ENCODE data around the gene TNFAIP8L3. TPM values are rescaled to one million over a fixed set of nuclear protein-coding genes. Genes with fewer than 3 reads are reported as not detected.

Gene TNFAIP8L3
- total RNA-seq, 1 experiment from 2014 or later = 0.28 TPM

DNA sequence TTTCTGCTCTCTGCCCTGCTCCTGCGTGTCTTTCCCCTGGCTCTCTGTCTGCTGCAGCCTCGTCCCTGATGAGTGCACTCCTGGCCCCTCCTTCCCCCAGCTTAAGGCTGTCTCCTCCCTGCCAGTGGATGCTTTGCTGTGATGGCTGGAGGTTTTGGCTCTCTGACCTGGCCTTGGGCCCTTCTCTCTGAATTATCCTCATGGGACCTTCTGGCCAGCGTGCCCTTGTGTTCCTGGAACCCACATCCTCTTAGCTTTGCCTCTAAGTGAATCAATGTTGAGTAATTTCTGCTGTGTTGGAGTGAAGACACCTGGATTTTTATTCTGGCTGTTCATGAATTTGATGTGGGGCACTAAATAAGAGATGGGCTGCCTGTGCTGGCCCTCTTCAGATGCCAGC is 9.8 kb upstream of the TNFAIP8L3 start:
- Histone ChIP-seq H3K27me3 (ENCODE audit: control insufficient read depth, insufficient read depth, low read length) (no peaks in the 10 kb centered on the region), H3K36me3 (replicated peaks; ENCODE audit: control insufficient read depth, insufficient read depth, low read length) (no peaks in the 10 kb centered on the region)
- DNase-seq = no peak

DNA sequence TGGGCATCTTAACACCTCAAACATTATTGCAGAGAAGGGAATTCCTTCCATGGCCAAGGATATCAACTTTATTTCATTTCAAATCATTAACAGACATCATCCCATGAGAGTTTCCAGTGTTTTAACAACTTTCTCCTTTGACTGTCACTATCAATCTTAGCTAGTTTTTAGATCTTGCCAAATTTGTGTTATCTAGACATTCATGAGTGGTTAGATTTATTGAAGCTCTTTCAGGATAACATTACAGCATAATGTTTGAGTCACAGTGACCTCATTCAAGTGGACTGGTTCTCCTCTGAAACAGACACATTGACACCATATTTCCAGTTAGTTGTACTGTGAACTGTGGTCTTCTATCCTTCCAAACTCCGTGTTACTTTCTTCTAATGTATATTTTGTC is 8.6 kb upstream of the TNFAIP8L3 start:
- H3K36me3 ChIP-seq (replicated peaks; ENCODE audit: control insufficient read depth, insufficient read depth, low read length) = no peaks in the 10 kb centered on the region
- no peaks in the 10 kb centered on the region for H3K27me3 ChIP-seq (ENCODE audit: control insufficient read depth, insufficient read depth, low read length)
- no peak overlapping the region for H3K4me3 ChIP-seq (ENCODE audit: insufficient read depth, low read depth, low read length)
- no peak for DNase-seq

More for the DNA sequence above, 9.8 kb upstream of the TNFAIP8L3 start:
- H3K4me3 ChIP-seq (ENCODE audit: insufficient read depth, low read depth, low read length) = no peak overlapping the region

DNA sequence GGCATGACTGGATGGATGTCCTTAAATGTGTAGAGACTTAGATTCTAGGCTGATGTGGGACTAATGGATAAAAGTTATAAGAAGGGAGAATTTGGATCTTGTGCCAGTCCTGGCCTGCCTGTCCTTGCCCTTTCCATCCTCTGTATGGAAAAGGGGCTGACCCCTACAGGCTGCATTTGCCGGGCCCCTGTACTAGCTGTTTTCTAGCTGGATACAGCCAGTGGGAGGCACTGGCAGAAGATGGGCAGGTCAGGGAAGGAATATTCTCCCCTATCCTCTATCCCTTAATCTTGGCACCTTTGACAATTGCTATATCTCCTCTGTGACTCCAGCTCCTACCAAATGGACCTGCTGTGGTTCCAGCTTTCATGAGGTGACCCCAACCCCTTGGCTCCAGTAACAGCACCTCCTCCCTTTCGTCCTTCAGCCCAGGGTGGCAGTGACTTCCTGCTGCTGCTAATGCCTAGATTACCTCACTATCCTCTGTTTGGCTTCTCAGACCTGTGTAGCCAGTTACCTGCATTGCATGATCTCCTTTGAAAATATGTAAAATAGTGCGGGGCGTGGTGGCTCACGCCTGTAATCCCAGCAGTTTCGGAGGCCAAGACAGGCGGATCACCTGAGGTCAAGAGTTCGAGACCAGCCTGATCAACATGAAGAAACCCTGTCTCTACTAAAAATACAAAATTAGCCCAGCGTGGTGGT is 6.2 kb upstream of the TNFAIP8L3 start:
- peaks cover 12% of the 10 kb centered on the region for H3K27me3 ChIP-seq (ENCODE audit: control insufficient read depth, insufficient read depth, low read length)
- H3K4me3 ChIP-seq (ENCODE audit: insufficient read depth, low read depth, low read length) = no peak overlapping the region
- H3K36me3 ChIP-seq (replicated peaks; ENCODE audit: control insufficient read depth, insufficient read depth, low read length) = no peaks in the 10 kb centered on the region
- DNase-seq = no peak

DNA sequence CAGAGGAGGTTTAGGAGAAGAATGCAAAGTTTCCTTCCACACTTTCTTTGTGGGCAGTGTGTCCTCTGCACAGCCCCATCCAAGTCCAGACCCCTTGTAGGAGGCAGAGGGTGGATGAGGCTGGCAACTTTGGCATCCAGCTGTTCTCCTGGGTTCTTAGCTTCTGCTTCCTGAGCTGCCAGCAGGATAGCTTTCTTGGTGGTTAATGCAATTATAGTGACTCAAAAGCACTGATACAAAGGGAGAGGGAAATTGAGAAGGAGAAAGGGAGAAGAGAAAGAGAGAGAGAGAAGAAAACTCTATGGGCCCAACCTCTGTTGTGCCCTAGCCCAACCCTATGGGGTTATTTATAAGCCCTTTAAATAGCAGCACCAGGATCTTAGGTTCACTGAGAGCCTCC is 4.5 kb upstream of the TNFAIP8L3 start:
- H3K4me3 ChIP-seq (ENCODE audit: insufficient read depth, low read depth, low read length) = no peak overlapping the region
- H3K27me3 ChIP-seq (ENCODE audit: control insufficient read depth, insufficient read depth, low read length) = peaks cover 28% of the 10 kb centered on the region
- no peaks in the 10 kb centered on the region for H3K36me3 ChIP-seq (replicated peaks; ENCODE audit: control insufficient read depth, insufficient read depth, low read length)
- no peak for DNase-seq

DNA sequence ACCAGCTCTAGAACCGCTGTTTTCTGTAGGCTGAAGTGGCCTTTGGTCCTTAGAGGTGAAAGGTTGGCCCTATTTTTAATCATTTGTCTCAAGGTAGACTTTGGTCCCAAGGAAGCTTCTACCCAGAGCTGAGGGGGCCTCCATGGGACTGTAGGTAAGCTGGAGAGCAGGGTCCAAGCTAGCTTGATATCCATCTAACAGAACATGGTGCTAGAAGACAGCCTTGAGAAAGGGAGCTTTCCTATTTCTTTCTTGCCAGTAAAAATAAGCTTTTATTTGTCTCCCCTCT is 3.6 kb upstream of the TNFAIP8L3 start:
- no peak for DNase-seq
- Histone ChIP-seq H3K4me3 (ENCODE audit: insufficient read depth, low read depth, low read length) (no peak overlapping the region), H3K27me3 (ENCODE audit: control insufficient read depth, insufficient read depth, low read length) (peaks cover 37% of the 10 kb centered on the region)

DNA sequence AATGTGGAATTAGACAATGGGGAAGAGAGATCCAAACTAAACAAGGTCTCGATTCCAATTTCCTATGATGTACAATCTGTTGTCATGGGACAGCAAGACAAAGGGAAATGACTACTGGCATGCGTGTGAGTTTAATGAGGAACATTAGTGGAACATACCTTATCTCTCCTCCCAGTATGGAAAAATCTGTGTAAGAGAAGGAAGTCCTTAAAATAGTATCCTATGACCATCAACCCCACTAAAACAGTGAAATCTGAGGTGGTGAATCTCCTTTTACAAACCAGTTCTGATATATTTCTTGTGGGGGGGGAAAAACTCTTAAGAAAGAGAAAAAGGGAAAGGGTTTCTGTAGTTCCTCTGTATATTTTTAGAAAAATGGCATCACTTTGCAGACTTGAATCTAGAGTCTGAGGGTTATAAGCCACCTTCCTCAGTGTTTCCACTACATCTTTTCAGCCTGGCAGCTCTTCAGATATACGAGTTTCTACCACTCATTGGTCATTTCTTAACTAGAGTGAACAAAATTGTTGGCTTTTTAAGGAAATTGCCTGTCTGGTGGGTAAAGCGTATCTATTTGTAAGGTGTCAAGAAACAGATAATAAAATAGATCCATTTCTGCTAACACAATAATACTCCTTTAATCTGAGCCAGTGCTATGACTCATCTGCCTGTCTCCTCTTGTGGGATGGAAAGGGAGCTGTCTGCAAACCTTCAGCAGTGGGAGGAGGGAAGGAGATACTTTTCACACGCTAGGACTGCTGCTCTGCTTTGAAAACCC is 3.0 kb upstream of the TNFAIP8L3 start:
- H3K36me3 ChIP-seq (replicated peaks; ENCODE audit: control insufficient read depth, insufficient read depth, low read length) = no peaks in the 10 kb centered on the region
- DNase-seq = no peak
- H3K27me3 ChIP-seq (ENCODE audit: control insufficient read depth, insufficient read depth, low read length) = peaks cover 42% of the 10 kb centered on the region
- no peak overlapping the region for H3K4me3 ChIP-seq (ENCODE audit: insufficient read depth, low read depth, low read length)

More for the DNA sequence above, 3.6 kb upstream of the TNFAIP8L3 start:
- H3K36me3 ChIP-seq (replicated peaks; ENCODE audit: control insufficient read depth, insufficient read depth, low read length) = no peaks in the 10 kb centered on the region

DNA sequence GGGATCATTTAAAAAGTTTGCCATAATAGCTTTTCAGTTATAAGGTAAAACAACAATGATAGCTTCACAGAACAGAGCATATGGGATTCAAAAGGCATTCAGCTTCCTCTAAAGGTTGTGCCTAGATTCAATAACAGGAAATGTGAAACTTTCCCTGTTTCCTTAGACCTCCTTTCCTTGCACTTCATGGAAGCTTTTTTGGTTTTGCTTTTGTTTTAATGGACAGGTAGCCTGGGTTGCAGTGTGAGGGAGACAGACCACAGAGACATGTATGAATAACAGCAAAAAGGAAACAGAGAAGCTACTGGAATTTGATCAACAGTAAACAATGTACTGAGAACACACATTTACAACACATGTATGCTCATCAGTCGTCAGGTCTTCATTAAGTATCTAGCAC is 2.3 kb upstream of the TNFAIP8L3 start:
- peaks cover 50% of the 10 kb centered on the region for H3K27me3 ChIP-seq (ENCODE audit: control insufficient read depth, insufficient read depth, low read length)
- no peak overlapping the region for H3K4me3 ChIP-seq (ENCODE audit: insufficient read depth, low read depth, low read length)
- no peak for DNase-seq
- H3K36me3 ChIP-seq (replicated peaks; ENCODE audit: control insufficient read depth, insufficient read depth, low read length) = no peaks in the 10 kb centered on the region

DNA sequence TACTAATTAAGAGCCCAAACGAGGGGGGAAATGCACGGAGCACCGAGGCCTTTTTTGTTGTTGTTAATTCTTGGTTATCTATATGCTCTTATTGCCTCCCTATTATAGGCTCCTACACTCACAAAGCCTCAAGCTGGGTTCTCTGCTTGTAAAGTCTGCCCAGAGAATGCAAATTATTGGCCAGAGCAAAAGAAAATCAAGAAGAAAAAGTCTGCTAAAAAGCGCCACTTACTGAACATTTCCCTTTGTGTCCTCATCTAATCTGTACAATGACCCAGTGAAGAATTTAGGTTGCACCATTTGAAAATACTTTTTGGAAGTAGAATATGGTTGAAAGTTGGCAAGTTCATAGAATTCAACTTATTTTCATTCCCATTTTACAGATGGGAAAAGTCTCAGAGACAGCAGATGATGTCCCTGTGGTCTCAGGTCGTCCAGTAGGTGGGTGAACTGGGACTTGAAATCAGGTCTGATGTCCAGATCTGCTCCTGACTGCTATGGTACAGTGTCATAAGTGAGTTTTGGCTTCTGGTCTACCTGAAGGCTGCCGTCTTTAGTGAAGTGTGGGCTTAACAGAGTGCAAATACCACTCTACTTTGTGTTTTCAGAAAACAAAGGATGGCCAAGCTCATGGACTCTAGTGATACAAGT is 1.1 kb upstream of the TNFAIP8L3 start:
- DNase-seq = no peak
- no peaks in the 10 kb centered on the region for H3K36me3 ChIP-seq (replicated peaks; ENCODE audit: control insufficient read depth, insufficient read depth, low read length)
- peaks cover 57% of the 10 kb centered on the region for H3K27me3 ChIP-seq (ENCODE audit: control insufficient read depth, insufficient read depth, low read length)
- no peak overlapping the region; the same call in 1 of the 2 replicates for H3K4me3 ChIP-seq (ENCODE audit: insufficient read depth, low read depth, low read length)

DNA sequence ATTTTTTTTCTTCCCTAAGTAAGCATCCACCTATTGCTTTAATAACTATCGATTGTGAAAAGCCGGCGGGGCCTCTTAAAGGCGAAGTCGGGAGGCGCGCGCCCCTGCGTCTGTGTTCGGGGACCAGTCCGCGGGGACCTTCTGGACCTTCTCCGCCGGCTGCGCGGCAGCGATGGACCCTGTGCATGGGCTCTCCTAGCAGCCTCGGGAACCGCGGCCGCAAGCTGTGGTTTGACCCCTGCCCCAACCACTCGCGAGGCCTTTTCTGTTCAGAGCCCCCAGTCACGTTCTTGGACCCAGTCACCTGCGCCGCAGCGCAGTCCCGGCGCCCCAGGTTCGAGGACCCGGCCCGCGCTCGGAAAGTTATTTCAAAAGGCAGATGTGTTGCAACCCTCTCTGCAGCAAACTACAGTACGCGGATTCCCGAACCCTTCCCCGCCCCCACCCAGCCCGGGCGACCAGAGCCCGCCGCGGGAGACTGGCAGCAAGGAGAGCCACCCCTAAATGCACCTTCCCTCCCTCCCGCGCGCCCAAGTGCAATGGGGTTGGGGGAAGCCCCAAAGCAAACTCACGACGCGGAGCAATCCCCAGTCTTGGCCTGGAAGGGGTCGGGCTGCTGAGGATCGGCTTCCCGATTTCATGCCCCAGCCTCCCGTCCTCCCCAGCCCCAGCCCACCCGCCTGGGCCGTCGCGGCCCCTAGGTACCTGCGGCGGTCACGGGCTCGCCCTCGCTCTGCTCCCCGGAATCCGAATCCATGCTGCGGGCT is 684 bp downstream of the TNFAIP8L3 start:
- peak overlapping the region; percentile 60 for H3K4me3 ChIP-seq (ENCODE audit: insufficient read depth, low read depth, low read length)
- no peaks in the 10 kb centered on the region for H3K36me3 ChIP-seq (replicated peaks; ENCODE audit: control insufficient read depth, insufficient read depth, low read length)
- peaks cover 65% of the 10 kb centered on the region for H3K27me3 ChIP-seq (ENCODE audit: control insufficient read depth, insufficient read depth, low read length)
- peak; percentile 82 for DNase-seq

DNA sequence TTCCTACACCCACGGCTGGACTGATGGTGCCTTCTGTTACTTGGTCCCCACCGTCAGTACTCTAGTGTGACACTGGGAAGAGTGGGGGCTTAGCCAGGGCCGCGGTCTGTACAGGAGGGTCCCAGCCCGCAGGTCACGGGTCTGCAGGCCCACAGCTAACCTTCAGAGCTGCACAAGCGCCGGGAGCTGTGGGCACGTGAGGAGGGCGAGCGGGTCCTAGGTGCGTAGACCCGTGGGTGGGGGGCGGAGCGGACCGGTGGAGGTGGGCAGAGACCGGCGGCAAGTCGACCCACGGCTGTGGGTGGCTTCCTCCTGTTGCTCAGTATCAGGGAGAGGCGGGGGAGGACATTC is 1.2 kb downstream of the TNFAIP8L3 start:
- H3K27me3 ChIP-seq (ENCODE audit: control insufficient read depth, insufficient read depth, low read length) = peaks cover 65% of the 10 kb centered on the region
- H3K4me3 ChIP-seq (ENCODE audit: insufficient read depth, low read depth, low read length) = peak overlapping the region; percentile 60; the same call in 1 of the 2 replicates
- no peaks in the 10 kb centered on the region for H3K36me3 ChIP-seq (replicated peaks; ENCODE audit: control insufficient read depth, insufficient read depth, low read length)
- DNase-seq = peak; percentile 69

DNA sequence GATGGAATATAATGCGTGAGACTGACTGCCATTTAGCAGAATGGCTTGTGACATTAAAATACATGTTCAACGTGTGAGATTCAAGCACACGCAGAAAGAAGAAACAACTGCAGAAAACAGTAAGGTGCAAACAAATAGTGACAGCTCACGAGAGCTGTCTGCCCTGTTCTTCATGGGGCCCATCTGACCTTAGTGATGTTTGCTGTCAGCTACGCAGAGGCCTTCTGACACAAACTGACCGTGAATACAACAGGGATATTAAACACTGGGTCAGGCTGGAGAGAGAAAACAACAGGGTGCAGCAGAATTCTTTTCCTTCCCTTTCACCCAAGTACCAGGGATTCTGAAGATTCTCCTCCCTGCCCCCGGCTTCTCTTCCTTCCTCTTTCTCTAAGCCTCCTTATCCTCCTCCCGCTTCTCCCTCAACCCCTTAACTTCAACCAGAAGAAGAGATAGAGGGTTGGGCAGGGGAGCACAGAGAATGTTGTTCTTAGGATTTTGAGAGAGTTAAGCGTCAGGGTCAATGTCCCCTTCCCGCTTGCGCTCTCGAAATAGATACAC is 2.1 kb downstream of the TNFAIP8L3 start:
- Histone ChIP-seq H3K36me3 (replicated peaks; ENCODE audit: control insufficient read depth, insufficient read depth, low read length) (no peaks in the 10 kb centered on the region), H3K4me3 (ENCODE audit: insufficient read depth, low read depth, low read length) (no peak overlapping the region), H3K27me3 (ENCODE audit: control insufficient read depth, insufficient read depth, low read length) (peaks cover 60% of the 10 kb centered on the region)
- DNase-seq = no peak

DNA sequence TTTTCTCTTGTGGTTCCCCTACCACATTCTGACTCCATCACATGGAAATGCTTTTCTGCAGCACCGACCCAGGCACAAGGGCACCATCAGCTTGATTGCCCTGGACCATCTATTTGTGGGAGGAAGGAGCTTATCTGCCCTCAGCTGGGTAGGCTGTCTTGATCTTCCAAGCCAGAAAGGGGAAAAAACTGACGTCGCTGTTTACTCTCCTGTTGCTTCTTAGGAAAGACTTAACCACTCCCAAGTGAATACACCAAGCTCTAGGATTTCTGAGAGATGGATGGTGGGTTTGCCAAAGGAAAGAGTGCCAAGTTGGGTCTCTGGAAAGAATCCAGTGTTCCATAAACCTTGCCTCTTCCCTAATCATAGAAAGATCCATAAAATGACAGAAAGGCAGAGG is 4.0 kb downstream of the TNFAIP8L3 start:
- Histone ChIP-seq H3K27me3 (ENCODE audit: control insufficient read depth, insufficient read depth, low read length) (peaks cover 51% of the 10 kb centered on the region), H3K4me3 (ENCODE audit: insufficient read depth, low read depth, low read length) (no peak overlapping the region)
- DNase-seq = no peak

DNA sequence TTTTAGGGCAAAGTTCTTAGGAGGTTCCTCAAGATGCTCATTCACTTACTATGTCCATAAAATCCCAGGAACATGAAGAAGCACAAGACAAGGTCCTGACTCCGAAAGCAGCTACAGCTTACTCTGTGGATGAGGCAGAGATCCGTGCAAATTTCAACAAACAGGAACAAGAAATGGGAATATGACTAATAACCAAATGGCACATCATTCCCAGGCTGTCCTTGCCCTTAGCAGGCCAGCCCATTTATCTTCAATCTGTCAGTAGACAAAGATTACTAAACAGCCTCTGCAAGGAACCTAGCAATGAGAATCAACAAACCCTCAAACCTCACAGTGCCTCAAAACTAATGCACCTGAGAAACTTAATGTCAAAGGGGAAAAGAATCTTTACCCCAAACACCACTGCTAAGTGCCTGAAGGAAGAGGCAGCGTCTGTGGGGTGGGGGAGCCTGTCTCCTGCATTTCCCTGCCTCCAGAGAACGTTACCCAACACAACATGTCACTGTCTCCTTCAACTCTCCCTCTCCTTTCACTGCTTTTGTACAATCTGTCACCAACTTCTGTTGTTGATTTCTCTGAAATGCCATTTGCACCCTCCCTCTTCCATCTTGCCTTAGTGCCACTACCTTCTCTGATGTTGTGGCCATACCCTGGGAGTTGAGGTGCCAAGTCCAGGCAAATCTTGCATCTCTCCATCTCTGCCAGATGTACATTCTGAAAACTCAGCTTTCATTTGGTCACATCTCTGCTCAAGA is 4.8 kb downstream of the TNFAIP8L3 start:
- no peak for DNase-seq
- no peak overlapping the region for H3K4me3 ChIP-seq (ENCODE audit: insufficient read depth, low read depth, low read length)
- peaks cover 42% of the 10 kb centered on the region for H3K27me3 ChIP-seq (ENCODE audit: control insufficient read depth, insufficient read depth, low read length)
- no peaks in the 10 kb centered on the region for H3K36me3 ChIP-seq (replicated peaks; ENCODE audit: control insufficient read depth, insufficient read depth, low read length)

More for the DNA sequence above, 4.0 kb downstream of the TNFAIP8L3 start:
- no peaks in the 10 kb centered on the region for H3K36me3 ChIP-seq (replicated peaks; ENCODE audit: control insufficient read depth, insufficient read depth, low read length)

DNA sequence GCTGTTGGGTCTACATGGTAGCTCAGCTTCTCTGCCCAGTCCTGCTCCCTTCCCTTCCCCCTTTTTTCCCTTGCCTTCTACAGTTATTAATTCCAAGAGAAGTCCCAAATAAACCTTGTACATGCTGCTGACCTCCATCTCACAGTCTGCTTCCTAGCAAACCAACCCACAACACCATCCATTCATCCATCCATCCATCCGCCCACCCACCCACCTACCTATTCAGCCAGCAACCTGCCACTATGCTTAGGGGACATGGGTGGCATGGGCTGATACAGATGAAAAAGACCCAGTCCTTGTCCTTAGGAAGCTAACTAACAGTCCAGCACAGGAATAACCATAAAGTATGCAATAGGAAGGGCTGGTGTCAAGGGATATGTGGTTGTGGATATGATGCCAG is 5.7 kb downstream of the TNFAIP8L3 start:
- H3K36me3 ChIP-seq (replicated peaks; ENCODE audit: control insufficient read depth, insufficient read depth, low read length) = no peaks in the 10 kb centered on the region
- DNase-seq = no peak
- peaks cover 35% of the 10 kb centered on the region for H3K27me3 ChIP-seq (ENCODE audit: control insufficient read depth, insufficient read depth, low read length)
- H3K4me3 ChIP-seq (ENCODE audit: insufficient read depth, low read depth, low read length) = no peak overlapping the region
